Tibial artery (tissue), 4 donors: ENCODE results near the gene COX19.

Experiments used
- DNase-seq, 2 donors: peaks; one replicate each; pipeline ENCODE4 v3.0.0-alpha.2; 2019
- H3K27ac ChIP-seq, 2 donors: fragments of 200-600 bp; sonication (generic) in 1 of 2; 1 replicate in 1 of 2; 2 replicates in 1 of 2; pipeline ENCODE4 v1.5.1; 2018 to 2019; ENCODE audit warnings: mild to moderate bottlenecking in 1 of 2
- H3K27me3 ChIP-seq, 2 donors: fragments of 200-600 bp; sonication (generic) in 1 of 2; one replicate each; pipeline versions ENCODE4 v1.5.1 to v1.6.0; 2016 to 2019
- H3K36me3 ChIP-seq, 3 donors: fragments of 200-600 bp; sonication (generic) in 2 of 3; one replicate each; pipeline ENCODE4 v1.5.1; 2016 to 2019; ENCODE audit warnings: mild to moderate bottlenecking in 2 of 3
- H3K4me1 ChIP-seq, 4 donors: fragments of 200-600 bp; sonication (generic) in 2 of 4; 1 replicate in 3 of 4; 2 replicates in 1 of 4; pipeline ENCODE4 v1.5.1; 2016 to 2019
- H3K4me3 ChIP-seq, 2 donors: fragments of 200-600 bp; sonication (generic) in 1 of 2; 1 replicate in 1 of 2; 2 replicates in 1 of 2; pipeline ENCODE4 v1.5.1; 2018 to 2019; ENCODE audit warnings: mild to moderate bottlenecking in 2 of 2
- H3K9me3 ChIP-seq, 3 donors: fragments of 200-600 bp; sonication (generic) in 1 of 3; one replicate each; pipeline ENCODE4 v1.5.1; 2016 to 2019
- CTCF ChIP-seq, 2 experiments: fragments of 200-600 bp in 1 of 2; fragments of 450-650 bp in 1 of 2; IDR thresholded peaks; one replicate each; pipeline ENCODE4 v1.5.1; 2017 to 2019; ENCODE audit warnings: antibody characterized with exemption in 2 of 2, mild to moderate bottlenecking in 1 of 2, moderate library complexity in 1 of 2
- intact Hi-C: fragments of 100-400 bp; cut with DNase I; formaldehyde crosslinking; loops from one replicate; pipeline ENCODE4 v1.15.0; 2023; ENCODE audit warnings: low total_unique reads

The COX19 gene

DNA sequence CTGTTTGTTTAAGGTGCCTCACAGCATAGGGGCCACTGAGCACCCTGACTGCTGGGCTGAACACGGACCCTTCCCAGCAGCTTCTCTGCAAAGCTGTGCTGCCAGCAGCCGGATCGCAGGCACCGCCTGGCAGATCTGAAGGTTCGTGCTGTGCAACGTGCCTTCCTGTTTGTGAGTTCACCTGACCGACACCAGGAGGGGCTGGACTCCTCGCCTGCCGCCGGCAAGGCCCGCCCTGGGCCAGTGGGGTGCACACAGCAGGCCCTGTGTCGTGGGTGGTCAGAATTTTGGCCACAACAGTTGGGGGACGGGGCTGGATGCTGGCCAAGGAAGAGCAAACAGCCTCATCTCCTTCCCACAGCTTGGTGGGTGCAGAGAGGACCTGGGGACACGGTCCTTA lies 20.2 kb upstream of the COX19 start:
- Histone ChIP-seq H3K4me3 (no peak overlapping the region), H3K4me1 (peaks cover 0 to 11% (median 2%) of the 10 kb centered on the region in 4 donors), H3K9me3 (no peaks in the 10 kb centered on the region), H3K27ac (no peak overlapping the region), H3K27me3 (peaks cover 0 to 22% of the 10 kb centered on the region in 2 donors), H3K36me3 (peaks cover 0 to 55% (median 31%) of the 10 kb centered on the region in 3 donors)
- TF ChIP-seq CTCF (IDR thresholded peaks at IDR 0.05) = no peak
- DNase-seq = no peak
- intact Hi-C loops = no loop called here

DNA sequence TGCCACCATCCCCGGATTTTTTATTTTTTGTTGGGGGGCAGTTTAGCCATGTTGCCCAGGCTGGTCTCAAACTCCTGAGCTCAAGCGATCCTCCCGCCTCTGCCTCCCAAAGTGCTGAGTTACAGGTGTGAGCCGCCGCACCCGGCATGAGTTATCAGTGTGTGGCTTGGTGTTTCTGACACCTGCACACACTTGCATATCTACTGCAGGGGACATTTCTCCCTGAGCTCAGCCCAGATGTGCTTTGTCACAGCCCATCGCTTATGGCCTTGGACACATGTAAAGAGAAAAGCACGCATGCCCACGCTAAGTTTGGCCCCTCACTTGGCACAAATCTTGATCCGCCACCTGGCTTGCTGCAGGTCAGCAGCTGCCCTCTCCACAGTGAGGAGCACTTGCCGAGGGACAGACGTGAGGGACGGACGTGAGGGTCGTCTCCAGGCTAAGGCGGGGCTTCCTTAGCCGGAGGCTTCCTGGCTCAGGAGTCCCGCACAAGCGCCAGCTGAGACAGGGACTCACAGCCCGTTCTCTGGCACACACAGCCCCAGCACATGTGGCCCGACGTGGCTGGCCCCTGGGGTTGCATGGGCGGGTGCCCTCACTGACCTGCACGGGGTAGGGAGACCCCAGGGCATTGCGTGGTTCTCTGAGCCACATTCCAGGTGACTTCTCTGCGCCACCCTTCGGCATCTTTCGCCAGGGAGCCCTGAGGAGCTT lies 19.4 kb upstream of the COX19 start:
- no peak overlapping the region for H3K4me3 ChIP-seq
- H3K9me3 ChIP-seq = no peaks in the 10 kb centered on the region
- no peak overlapping the region for H3K27ac ChIP-seq
- intact Hi-C loops = no loop called here
- peaks cover 0 to 47% (median 24%) of the 10 kb centered on the region in 3 donors for H3K36me3 ChIP-seq
- peaks cover 0 to 11% (median 2%) of the 10 kb centered on the region in 4 donors for H3K4me1 ChIP-seq
- no peak for TF ChIP-seq CTCF (IDR thresholded peaks at IDR 0.05)
- DNase-seq = no peak
- H3K27me3 ChIP-seq = peaks cover 0 to 25% of the 10 kb centered on the region in 2 donors

DNA sequence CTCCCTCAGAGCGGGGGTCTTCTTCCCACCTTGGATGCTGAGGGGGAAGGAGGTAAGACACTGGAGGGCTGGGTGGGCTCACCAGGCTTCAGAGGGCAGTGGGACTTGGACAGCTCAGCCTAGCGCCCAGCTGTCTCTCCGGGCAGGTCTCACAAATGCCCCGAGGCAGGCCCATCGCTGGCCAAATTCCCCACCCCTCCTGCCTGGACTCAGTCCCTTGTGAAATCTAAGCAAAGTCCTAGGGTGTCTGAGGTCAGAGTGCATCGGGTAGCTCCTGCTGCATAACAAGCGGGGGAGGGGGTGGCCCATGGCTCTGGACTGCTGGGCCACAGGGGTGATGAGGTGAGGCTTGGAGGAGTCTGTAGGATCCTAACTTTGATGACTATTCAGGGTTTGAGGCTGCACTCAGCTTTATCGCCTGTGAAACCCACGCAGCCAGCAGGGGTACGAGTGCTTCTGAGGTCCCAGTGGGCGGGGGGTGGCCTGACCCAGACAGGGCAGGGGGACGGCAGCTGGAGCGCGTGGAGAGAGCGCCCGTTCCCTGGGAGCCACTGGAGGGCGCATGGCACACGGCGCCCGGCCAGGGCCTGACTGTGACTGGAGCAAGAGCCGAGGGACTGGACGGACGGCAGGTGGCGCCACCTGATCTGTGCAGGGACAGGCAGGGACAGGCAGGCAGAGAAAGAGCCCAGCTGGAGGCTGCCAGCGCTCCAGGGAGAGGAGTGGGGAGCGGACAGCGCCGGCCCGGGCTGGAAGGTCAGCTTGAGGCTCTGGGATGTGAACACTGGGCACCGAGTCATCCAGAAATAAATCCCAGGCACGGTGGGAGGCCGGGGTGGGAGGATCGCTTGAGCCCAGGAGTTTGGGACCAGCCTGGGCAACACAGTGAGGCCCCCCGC lies 17.6 kb upstream of the COX19 start:
- peak; percentile 99 to 100 for TF ChIP-seq CTCF (IDR thresholded peaks at IDR 0.05)
- no peak overlapping the region for H3K27ac ChIP-seq

GRCh38 chr7:991729-992656 lies 16.6 kb upstream of the COX19 start:
- H3K9me3 ChIP-seq = no peaks in the 10 kb centered on the region
- peaks cover 0 to 22% (median 5%) of the 10 kb centered on the region in 4 donors for H3K4me1 ChIP-seq
- intact Hi-C loops = loop anchor here (2.0 kb wide), 1 partner anchor 153 kb away; no protein-coding TSS in a partner anchor
- peaks cover 0 to 52% of the 10 kb centered on the region in 2 donors for H3K27me3 ChIP-seq
- H3K4me3 ChIP-seq = no peak overlapping the region
- DNase-seq = no peak
- TF ChIP-seq CTCF (IDR thresholded peaks at IDR 0.05) = no peak
- no peak overlapping the region for H3K27ac ChIP-seq
- peaks cover 0 to 23% (median 11%) of the 10 kb centered on the region in 3 donors for H3K36me3 ChIP-seq

More for the DNA sequence above, 17.6 kb upstream of the COX19 start:
- H3K36me3 ChIP-seq = peaks cover 0 to 33% (median 18%) of the 10 kb centered on the region in 3 donors
- peak; percentile 96 to 97 for DNase-seq
- no peaks in the 10 kb centered on the region for H3K9me3 ChIP-seq
- intact Hi-C loops = loop anchor here (1.0 to 2.0 kb wide), 2 partner anchors 72 to 152 kb away; no protein-coding TSS in a partner anchor
- peaks cover 0 to 42% of the 10 kb centered on the region in 2 donors for H3K27me3 ChIP-seq
- no peak overlapping the region for H3K4me3 ChIP-seq
- H3K4me1 ChIP-seq = peaks cover 0 to 22% (median 5%) of the 10 kb centered on the region in 4 donors
